HK-2 (cell line): ENCODE results near the gene SPDYE16.
"Not testable (repeated sequence)": the region's sequence is repeated elsewhere in the genome, so short reads cannot be mapped to it uniquely, and the experiment has no call there.

Experiments used
- DNase-seq: peaks from one replicate; pipeline ENCODE4 v3.0.0-alpha.2; 2018; ENCODE audit not compliant: unreplicated experiment

Gene SPDYE16, protein sequence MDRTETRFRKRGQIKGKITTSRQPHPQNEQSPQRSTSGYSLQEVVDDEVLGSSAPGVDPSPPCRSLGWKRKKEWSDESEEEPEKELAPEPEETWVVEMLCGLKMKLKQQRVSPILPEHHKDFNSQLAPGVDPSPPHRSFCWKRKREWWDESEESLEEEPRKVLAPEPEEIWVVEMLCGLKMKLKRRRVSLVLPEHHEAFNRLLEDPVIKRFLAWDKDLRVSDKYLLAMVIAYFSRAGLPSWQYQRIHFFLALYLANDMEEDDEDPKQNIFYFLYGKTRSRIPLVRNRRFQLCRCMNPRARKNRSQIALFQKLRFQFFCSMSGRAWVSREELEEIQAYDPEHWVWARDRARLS

DNA sequence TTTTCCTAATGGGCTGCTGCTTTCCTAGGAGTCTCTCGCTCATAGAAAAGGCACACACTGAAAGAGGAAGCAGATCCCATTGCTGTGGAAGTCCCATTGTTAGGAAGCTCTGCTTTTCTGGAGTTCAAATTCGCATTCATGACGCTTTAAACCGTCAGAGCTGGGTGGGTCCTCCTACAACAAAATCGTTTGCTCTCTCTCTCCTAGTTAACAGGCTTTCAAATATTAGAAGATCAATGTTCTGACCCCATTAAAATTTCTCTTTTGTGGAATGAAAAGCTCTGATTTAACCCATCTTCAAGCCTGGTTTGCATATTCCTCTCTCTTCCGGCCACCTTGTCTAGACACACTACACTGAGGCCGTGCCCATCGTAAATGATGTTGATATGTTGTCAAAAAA, at the start of gene SPDYE16:
SPDYE16 (minus strand) TSS at position 101 of the 400 bp plus-strand sequence. CDS start 1,838 bp downstream, outside the sequence.
- not testable (repeated sequence) for DNase-seq

DNA sequence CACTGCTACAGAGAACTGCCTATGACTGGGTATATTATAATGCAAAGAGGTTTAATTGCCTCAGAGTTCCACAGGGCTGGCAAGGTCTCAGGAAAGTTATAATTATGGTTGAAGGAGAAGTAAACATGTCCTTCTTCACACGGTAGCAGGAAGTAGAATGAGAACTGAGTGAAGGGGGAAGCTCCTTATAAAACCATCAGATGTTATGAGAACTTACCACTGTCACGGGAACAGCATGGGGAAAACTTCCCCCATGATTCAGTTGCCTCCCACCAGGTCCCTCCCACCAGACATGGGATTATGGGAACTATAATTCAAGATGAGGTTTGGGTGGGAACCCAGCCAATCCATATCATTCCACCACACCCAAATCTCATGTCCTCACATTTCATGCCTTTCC, 49.6 kb upstream of the SPDYE16 start:
- not testable (repeated sequence) for DNase-seq

DNA sequence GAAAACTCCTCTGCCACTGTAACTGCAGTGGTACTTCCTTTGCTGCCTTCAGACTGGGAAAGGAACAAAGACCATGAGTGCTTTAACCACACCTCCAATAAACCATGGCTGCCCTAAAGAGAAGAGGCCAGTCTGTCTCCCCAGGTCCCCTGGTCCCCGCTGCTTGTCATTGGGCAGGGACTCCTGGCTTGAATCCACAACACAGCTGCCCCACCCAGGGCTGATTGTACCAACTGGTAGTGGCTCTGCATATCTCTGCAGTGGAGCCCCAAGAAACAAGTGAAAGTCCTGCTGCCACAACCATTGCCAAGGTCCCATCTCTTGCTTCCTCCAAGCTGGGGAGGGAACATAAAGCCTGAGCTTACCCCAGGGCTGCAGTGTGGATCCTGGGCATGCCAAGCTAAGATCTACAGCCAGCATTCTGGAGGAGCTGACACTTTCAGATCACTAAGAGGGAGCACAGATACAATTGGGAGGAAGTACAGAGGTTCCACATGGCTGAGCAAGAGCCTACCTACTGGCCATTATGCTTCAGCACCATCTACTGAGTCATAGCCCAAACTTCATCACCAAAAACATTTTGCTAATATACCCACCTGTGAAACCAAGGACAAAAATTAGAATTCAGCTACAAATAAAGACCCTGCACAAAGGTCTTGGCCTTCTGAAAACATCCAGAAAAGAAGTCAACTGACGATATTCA, 48.7 kb upstream of the SPDYE16 start:
- DNase-seq, result not testable (repeated sequence)

DNA sequence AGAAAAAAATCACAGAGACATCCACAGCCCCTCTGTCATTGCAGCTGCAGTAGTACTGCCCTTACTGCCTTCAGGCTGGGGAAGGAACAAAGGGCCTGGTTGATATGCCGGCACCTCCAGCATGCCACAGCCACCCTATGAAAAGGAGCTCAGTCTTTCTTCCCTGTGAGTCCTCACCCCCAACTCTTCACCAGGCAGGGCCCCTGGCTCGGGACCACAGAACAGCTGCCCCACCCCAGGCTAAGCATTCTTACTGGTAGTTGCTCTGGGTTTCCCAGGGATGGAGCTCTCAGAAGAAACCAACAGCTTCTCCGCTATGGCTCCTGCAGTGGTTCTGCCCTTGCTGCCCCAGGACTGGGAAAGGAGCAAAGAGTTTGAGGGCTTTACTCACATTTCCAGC, 47.9 kb upstream of the SPDYE16 start:
- not testable (repeated sequence) for DNase-seq

DNA sequence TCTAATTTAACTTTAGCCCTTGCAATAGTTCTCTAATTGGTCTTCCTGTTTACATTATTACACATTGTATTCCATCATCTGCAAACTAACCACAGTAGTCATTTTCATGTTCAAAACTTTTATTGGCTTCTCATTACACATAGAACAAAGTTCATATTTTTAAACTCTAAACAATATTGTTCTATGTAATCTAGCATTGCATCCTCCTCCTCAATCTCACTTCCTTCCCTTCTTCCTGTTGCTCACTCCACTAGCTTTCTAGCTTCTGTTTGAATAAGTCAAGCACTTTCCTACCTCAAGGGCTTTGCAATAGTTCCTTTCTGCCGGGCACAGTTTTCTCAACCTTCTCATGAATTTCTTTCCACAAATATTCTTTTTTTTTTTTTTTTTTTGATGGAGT, 45.5 kb upstream of the SPDYE16 start:
- not testable (repeated sequence) for DNase-seq

DNA sequence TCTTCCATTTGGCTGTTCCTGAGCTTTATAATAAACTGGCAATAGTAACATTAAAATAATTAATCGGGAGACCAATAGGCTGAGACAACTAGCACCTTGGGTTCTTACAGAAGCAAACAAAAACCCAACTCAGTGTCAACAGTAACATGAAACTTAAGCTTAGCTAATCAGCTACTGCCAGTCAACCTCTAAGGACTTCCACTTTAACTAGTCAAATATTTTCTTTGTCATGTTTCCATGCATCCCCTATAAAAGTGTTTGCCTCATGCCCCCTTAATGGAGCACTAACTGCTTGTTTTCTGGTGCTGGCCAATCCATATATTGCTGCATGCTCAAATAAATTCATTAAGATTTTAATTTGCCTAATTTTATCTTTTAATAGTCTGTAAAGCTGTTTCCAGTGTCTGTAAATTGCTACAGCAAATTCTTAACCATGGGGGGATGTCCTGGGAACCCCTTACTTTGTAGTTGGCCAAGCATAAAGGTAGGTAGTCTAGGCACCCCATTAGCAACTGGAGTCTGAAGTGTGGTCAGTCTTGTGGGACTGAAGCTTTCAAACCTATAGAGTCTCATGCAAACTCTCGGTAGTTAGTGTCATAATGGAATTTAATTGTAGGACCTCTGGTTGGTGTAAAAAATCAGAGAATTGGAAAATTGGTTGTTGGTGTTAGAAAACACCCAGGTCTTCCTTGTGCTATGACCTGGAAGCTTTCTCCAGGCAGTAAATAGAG, 43.7 kb upstream of the SPDYE16 start:
- not testable (repeated sequence) for DNase-seq

DNA sequence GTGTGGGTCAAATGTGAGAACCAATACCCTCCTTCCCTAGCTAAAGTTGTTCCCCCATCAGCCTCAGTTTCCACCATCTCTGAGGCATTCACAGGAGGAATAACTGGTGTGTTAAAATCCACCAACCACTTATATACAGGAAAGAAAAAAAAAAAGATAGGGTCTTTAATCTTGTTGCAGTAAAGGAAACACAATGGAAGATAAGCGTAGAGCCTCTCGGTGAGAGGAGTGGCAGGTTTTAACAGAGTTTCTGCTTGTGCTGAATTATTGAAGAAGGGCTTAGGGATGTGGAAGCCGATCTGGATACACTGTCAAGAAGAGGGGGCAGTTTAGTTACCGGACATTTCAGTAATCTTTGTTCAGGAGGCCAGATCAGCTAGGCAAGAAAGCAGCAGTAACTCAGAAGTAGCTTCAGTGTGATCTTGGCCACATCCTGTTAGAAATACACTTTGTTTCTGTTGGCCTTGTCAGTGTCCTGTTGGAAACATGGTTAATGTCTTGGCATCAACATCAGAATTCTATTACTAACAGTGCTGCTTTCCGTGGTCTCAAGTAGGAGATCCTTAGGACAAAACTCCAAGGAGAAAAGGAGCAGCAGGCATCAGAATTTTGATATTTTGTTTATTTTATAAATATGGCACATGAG, 40.7 kb upstream of the SPDYE16 start:
- not testable (repeated sequence) for DNase-seq

DNA sequence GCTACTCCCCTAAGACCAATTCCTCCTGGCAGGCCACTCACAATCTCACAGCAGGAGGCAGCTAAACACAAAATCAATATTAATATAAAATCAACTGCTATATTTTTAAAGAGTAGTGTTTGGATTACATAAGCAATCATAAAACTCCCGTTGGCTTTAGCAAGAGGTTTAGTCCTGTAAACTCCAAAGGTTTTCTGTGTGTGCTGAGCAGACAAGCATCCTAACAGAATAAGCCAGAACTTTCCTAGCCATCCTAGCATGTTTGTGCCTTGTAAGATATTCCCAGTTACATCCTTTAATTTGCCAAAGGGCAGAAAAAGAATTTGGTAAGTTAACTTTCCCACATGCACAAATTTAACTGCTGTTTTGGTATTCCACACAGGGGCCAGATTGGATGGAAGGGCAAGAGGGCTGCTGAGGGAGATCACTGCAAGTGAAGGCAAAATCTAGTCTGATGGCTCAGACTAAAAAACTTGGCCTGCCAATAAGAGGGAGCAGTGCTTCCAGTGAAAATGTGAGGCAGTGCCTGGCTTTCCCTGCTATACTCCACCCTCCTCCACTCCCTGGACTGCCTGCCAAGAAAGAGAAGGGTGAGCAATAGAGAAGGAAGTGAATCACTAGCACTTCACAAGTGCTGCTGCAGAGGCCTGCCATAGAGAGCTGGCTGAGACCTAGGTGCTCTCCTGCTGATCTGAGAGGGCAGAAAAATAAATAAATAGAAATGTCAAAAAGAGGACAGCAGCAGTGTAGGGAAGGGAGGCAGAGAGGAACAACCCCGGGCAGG, 39.9 kb upstream of the SPDYE16 start:
- DNase-seq, result peak; percentile 47

DNA sequence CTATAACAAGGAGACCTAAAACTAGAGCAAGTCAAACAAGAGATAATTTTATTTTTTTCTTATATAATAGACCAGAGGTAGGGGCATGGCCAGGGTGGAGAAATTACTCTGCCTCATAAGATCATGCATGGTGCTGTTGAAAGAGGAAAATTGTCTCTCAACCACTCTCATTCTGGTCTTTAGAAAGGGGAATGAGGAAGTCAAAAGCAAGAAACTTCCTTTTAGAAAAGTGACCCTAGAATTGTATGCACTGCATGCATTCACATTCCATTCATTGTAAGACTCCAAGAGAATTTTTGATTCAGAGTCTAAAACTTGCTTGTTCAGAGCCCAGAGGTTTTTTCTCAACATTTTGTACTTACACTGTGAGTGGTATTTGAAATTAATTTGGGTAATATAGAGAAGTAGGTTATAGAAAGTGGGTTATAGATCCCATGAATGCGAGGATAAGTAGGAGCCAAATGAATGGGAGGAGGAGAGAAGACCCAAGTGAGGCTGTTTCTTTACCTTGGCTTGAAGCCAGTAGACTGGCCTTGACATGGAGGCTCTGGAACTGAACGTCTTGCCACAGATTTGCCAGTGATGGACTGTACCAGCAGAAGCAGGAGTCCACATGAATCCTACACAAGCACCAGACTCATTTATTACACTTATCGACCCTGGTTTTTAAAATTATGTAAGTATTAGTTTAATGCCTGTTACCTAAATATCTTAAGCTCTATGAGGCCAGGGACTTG, 33.0 kb upstream of the SPDYE16 start:
- not testable (repeated sequence) for DNase-seq

DNA sequence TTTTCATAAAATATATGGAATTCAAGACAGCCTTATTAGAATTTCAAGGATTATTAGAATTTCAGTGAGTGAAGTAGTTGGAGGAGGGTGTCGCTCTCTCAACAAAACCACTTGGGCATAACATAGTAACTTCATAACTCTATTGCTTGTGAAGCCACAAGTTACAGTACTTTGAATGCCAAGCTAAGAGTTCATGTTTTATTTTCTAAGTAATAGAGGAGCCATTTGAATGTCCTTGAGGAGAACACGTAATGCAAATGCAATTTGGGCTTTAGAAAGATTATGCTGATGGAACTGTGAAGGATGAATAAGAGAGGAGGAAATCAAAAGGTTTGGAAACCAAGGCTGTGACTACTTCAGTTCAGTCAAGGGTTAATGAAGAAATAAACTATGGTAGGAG, 32.3 kb upstream of the SPDYE16 start:
- DNase-seq, result not testable (repeated sequence)

DNA sequence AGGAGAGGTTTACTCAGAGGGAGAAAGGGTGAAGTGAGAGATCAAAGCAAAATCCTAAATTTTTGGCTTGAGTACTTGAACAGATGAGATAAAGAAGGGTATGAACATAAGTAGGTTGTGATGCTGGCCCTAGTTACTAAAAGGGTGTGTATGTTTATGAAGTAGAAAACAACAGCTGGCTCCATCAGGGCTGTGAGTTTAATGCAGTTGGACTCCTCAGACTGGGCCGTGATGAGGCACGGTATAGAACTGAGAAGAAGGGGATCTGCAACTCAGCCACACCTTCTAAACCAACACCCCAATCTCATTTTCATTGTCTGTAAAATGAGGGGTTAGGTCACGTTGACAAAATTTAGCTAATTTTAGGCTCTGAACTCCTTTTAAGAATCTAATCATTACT, 29.2 kb upstream of the SPDYE16 start:
- DNase-seq, result not testable (repeated sequence)

DNA sequence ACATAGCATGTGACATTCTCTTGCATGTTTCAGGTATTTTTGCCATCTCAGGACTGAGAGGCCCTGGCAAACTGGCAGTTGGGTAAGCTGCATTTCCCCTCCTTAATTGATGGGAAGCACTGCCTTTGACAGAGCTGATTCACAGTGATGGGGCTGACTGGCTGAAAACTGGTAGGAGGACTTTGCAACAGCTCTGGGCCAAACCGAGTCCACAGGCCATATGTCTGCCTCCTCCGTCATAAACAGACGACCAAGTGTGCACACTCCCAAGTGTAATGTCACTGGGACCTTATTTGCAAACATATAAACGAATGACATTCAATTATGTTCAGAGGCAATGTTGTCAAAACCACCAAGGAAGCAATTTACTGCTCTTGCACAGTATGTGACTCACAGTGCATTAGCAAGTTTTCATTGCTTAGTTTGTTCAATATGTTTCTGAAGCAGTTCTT, 27.3 kb upstream of the SPDYE16 start:
- not testable (repeated sequence) for DNase-seq

DNA sequence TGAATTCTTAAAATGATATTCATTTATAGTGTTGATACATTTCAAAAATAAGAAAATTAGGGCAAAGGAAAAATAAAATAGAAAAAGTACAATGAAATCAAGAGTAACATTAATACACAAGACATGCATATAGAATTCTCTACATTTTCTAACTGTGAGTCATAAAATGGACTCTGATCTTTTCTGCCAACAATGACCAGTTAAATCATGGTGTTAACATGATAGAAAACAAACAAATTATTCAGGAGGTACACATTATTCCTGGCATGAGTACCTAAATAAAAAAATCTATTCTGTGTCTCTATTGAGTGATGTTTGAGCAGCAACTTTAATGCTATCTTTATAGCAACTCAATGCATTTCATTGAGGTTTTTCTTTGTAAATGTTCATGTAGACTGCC, 25.6 kb upstream of the SPDYE16 start:
- not testable (repeated sequence) for DNase-seq

DNA sequence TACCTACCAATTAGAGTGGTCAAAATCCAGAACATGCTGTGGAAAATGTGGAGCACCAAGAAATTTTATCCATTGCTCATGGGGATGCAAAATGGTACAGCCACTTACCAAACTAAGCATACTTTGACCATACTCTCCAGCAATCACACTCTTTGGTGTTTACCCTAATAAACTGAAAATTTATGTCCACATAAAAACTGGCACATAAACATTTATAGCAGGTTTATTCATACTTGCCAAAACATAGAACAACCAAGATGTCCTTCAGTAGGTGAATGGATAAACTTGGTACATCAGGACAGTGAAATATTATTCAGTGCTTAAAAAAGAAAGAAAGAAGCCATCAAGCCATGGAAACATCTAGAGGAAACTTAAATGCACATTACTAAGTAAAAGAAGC, 24.7 kb upstream of the SPDYE16 start:
- not testable (repeated sequence) for DNase-seq

DNA sequence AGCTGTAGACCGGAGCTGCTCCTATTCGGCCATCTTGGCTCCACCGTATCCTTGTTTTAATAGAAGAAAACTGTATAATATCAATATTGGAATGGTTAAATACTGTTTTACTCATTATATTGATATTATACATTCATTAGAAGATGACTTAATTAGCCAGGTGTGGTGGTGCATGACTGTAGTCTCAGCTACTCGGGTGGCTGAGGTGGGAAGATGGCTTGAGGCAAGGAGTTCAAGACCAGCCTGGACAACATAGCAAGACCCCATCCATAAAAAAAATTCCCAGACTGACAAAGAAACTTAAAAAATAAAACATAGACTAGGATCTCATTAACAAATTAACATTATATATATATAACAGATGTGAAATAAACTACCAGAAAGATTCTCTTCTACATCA, 24.2 kb upstream of the SPDYE16 start:
- not testable (repeated sequence) for DNase-seq

DNA sequence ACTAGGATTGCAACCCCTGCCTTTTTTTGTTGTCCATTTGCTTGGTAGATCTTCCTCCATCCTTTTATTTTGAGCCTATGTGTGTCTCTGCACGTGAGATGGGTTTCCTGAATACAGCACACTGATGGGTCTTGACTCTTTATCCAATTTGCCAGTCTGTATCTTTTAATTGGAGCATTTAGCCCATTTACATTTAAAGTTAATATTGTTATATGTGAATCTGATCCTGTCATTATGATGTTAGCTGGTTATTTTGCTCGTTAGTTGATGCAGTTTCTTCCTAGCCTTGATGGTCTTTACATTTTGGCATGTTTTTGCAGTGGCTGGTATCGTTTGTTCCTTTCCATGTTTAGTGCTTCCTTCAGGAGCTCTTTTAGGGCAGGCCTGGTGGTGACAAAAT, 21.9 kb upstream of the SPDYE16 start:
- DNase-seq, result not testable (repeated sequence)

DNA sequence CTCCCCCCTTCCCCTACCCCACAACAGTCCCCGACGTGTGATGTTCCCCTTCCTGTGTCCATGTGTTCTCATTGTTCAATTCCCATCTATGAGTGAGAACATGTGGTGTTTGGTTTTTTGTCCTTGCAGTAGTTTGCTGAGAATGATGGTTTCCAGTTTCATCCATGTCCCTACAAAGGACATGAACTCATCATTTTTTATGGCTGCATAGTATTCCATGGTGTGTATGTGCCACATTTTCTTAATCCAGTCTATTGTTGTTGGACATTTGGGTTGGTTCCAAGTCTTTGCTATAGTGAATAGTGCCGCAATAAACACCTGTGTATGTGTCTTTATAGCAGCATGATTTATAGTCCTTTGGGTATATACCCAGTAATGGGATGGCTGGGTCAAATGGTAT, 18.2 kb upstream of the SPDYE16 start:
- DNase-seq, result not testable (repeated sequence)

DNA sequence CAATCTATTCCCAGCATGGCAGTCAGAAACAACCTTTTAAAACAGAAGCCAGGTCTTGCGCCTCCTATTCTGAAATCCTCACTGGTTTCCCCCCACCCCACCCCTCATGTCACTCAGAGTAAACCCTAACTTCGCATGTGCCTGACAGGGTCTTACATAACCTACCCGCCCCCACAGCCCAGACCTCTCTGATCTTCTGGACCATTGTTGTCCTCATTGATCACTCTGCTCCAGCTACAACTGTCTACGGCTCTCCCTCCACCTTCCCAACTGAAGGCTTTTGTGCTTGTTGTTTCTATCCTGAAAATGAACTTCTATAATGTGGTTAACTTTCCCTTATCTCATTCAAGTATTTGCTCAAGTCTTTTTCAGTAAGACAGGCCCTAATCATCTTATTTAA, 17.1 kb upstream of the SPDYE16 start:
- not testable (repeated sequence) for DNase-seq

DNA sequence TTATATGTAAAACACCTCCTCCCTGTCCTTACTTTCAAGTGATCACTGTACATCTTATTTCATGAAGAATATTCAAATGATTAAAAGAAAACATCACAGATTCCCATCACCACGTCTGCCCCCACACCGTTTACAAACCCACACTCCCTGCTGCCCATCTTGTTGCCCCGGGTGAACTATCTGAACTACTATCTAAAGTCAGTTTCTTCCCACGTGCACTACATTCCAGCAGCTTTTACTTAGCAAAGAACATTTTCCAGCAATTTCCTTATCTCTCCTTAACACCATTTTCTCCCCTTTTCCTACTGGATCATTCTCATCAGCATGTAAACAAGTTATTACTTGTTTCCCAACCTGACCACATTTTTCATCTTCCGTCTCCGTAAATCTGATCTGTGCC, 16.6 kb upstream of the SPDYE16 start:
- not testable (repeated sequence) for DNase-seq

DNA sequence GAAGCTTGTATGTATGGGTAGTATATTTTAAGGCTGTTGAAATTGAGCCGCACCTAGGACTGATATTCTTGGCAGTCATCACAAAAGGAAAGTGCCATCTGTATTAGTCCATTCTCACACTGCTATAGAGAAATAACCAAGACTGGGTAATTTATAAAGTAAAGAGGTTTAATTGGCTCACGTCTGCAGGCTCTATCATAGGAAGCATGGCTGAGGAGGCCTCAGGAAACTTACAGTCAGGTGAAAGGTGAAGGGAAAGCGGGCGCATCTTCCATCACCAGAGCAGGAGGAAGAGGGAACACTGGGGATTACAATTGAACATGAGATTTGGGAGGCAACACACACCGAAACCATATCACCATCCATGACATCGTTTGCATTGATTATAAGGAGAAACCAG, 8.9 kb upstream of the SPDYE16 start:
- DNase-seq, result not testable (repeated sequence)
